Measurements from ENCODE around the gene LRRC47. TPM values are rescaled to one million over a fixed set of nuclear protein-coding genes. Genes with fewer than 3 reads are reported as not detected.

LRRC47 gene
- total and polyA plus RNA-seq, 2 of the 13 experiments (the other 11 are each of a cell fraction or from before 2014, with no cell fraction given), result 18.3 to 52.5 TPM

GRCh38 chr1:3744646-3745045, 51.7 kb downstream of the LRRC47 start:
- Histone ChIP-seq H3K4me2 (ENCODE audit: low read depth, low read length) (peak overlapping the region; percentile 85; the same call in 1 of the 2 replicates), H4K20me1 (ENCODE audit: insufficient read depth, low read length) (no peaks in the 10 kb centered on the region), H3K9ac (ENCODE audit: insufficient read depth, low read depth, low read length) (0 out of 2 replicates have a peak overlapping the region, but pooled peaks have one; percentile 22), H3K4me3 (replicated peaks in 1 of 3; ENCODE audit: insufficient read depth in 1 of 3, low read depth in 2 of 3, low read length in 3 of 3) (no peak overlapping the region), H3K79me2 (ENCODE audit: insufficient read depth, low read length) (peaks cover 6% of the 10 kb centered on the region), H3K27ac (ENCODE audit: extremely low read length, insufficient read depth, low read length) (no peak overlapping the region), H3K27me3 (ENCODE audit: control insufficient read depth in 1 of 2, insufficient read depth in 2 of 2, low read length in 2 of 2) (peaks cover 0 to 3% of the 10 kb centered on the region in 2 experiments; a peak in 2 of 5 replicates), H3K4me1 (ENCODE audit: insufficient read depth, low read length) (peaks cover 31% of the 10 kb centered on the region), H3K36me3 (replicated peaks in 1 of 2; ENCODE audit: control insufficient read depth in 1 of 2, insufficient read depth in 2 of 2, low read length in 2 of 2) (peaks cover 3 to 32% of the 10 kb centered on the region in 2 experiments; a peak in 4 of 5 replicates), H3K9me3 (ENCODE audit: low read length) (no peaks in the 10 kb centered on the region), H2AFZ (ENCODE audit: low read length) (no peak overlapping the region)
- ATAC-seq, result no peak
- ChIA-PET CTCF (ENCODE audit: low intra/inter-chr PET ratio, low total read pairs) (no interaction called here), POLR2A (no interaction called here)
- 95% methylated on average over 8 of the region's 10 CpGs for WGBS (ENCODE audit: low lambda C conversion rate)
- no peak for DNase-seq (ENCODE audit: low spot score)
- TF ChIP-seq, protein P1, sequence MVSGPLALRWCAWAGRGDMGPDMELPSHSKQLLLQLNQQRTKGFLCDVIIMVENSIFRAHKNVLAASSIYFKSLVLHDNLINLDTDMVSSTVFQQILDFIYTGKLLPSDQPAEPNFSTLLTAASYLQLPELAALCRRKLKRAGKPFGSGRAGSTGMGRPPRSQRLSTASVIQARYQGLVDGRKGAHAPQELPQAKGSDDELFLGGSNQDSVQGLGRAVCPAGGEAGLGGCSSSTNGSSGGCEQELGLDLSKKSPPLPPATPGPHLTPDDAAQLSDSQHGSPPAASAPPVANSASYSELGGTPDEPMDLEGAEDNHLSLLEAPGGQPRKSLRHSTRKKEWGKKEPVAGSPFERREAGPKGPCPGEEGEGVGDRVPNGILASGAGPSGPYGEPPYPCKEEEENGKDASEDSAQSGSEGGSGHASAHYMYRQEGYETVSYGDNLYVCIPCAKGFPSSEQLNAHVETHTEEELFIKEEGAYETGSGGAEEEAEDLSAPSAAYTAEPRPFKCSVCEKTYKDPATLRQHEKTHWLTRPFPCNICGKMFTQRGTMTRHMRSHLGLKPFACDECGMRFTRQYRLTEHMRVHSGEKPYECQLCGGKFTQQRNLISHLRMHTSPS (CRISPR knock-in tag; IDR thresholded peaks at IDR 0.05; ENCODE audit: low read depth), result no peak
- TF ChIP-seq RBFOX2 (IDR thresholded peaks at IDR 0.05; ENCODE audit: low read depth, low read length) (0 out of 2 replicates have a peak, but pooled peaks have one; percentile 19), SMYD3 (CRISPR knock-in tag; IDR thresholded peaks at IDR 0.05) (no peak)
- TF ChIP-seq, protein P2, sequence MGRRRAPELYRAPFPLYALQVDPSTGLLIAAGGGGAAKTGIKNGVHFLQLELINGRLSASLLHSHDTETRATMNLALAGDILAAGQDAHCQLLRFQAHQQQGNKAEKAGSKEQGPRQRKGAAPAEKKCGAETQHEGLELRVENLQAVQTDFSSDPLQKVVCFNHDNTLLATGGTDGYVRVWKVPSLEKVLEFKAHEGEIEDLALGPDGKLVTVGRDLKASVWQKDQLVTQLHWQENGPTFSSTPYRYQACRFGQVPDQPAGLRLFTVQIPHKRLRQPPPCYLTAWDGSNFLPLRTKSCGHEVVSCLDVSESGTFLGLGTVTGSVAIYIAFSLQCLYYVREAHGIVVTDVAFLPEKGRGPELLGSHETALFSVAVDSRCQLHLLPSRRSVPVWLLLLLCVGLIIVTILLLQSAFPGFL (CRISPR knock-in tag; IDR thresholded peaks at IDR 0.05), result no peak
- TF ChIP-seq, protein P3, sequence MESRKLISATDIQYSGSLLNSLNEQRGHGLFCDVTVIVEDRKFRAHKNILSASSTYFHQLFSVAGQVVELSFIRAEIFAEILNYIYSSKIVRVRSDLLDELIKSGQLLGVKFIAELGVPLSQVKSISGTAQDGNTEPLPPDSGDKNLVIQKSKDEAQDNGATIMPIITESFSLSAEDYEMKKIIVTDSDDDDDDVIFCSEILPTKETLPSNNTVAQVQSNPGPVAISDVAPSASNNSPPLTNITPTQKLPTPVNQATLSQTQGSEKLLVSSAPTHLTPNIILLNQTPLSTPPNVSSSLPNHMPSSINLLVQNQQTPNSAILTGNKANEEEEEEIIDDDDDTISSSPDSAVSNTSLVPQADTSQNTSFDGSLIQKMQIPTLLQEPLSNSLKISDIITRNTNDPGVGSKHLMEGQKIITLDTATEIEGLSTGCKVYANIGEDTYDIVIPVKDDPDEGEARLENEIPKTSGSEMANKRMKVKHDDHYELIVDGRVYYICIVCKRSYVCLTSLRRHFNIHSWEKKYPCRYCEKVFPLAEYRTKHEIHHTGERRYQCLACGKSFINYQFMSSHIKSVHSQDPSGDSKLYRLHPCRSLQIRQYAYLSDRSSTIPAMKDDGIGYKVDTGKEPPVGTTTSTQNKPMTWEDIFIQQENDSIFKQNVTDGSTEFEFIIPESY (CRISPR knock-in tag; IDR thresholded peaks at IDR 0.05), result peak; percentile 40; the same call in 1 of the 2 replicates
- intact Hi-C loops (cut with micrococcal nuclease; ENCODE audit: unreplicated experiment) (no loop called here), in situ Hi-C loops (cut with HindIII; ENCODE audit: extremely low pct_ligation_motif_present, low pct_unique_long_range_greater_than_20kb) (no loop called here)
- BruUV-seq (replicated peaks), result no TSS peak
- FAIRE-seq, result no peak
